Skin epidermis (tissue), 12 donors: Measurements from ENCODE around the gene SP6.

Source experiments
- H3K27ac ChIP-seq, 21 experiments: fragments of 200-600 bp; sonication (generic) in 11 of 21; one replicate each; pipeline ENCODE4 v1.5.0; 2020; ENCODE audit warnings: mild to moderate bottlenecking in 3 of 21, inconsistent platforms in 2 of 21, moderate library complexity in 2 of 21
- H3K4me3 ChIP-seq, 7 experiments: fragments of 200-600 bp; sonication (generic) in 2 of 7; one replicate each; pipeline ENCODE4 v1.5.0; 2020; ENCODE audit warnings: inconsistent platforms in 2 of 7, mild to moderate bottlenecking in 2 of 7, moderate library complexity in 1 of 7

The SP6 gene

DNA sequence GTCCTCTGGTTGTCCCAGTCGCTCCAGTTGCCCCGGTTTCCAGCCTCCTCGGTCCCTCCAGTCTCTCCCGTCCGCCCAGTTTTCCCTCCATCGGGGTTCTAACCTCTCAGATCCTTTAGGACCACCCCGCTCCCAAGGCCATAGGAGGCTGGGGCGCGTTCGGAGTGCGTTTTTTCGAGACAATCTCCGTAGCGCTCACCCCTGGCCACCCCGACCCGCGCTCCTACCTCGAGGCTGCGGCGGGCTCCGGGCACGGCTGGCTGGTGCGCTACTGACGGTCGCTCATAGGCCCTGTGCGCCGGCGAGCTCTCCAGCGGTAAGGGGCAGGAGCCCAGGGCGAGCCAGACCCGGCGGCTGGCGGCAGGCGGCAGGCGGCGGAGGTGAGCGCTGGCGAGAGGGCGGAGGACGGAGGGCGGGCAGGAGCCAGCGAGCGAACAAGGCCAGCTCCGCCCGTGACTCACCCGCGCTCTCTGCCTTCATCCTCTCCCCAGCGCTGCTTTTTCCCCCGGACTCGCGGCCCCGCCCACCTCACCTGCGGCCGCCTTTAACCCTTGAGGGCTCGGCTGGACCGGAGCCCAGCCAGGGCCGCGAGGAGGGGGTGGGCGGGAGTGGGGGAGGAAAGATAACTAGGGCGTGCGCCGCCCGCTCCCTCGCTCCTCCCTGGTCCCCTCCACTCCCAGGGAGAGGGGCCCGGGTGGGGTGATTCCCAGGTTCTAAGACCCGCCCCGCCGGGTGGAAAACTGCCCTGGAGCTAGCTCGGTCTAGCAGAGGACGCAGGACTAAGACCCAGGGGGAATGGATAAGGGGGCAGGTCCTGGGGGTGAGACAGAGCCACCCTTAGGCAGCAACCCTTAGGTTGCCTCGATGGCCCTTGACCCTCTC is at the start of gene SP6:
Gene SP6 (minus strand): TSS at position 472 of the 882 bp plus-strand sequence. CDS start 2,734 bp downstream, outside the sequence.
- Histone ChIP-seq H3K4me3 (peak within 1 kb of the TSS; percentile 8 to 46 (median 35)), H3K27ac (peak within 1 kb of the TSS in 14 of 21 experiments; percentile 1 to 80 (median 56))

DNA sequence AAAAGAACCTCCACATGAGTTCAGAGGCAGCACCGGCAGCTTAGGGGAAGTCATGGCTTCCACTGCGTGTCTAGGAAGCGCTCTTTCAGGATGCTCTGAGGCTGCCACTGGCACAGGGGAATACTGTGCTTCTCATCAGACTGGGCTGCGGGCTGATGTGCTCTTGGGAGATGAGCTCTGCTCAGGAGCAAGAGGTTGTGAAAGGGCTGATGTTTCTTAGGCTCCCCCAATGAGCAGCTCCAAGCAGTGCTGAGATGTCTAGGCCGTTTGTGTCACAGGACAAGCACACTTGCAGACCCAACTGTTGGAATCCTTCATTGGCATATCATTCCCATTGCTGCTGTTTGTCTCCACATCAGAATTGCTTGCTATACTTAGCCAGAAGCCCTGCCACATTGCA is 48.7 kb upstream of the SP6 start:
- H3K27ac ChIP-seq, result peak overlapping the region in 3 of 21 experiments; percentile 3 to 45 (median 14)

DNA sequence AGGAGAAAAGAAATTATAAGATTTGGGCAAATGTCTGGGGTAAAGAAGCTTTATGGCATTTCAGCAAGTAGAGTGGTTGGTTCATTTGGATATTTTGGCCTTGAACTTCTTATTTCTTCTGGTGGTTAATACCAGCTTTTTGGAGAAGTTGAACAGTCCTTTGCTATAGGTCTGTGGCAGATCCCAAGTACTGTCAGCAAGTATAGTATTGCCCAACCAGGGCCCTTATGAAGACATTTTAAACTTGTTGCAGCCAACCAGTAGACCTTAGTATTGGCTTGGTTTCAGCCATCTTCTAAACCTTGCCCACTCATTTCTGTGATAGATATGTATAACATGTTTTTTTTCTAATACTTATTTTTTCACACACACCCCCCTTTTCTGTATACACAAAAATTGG is 47.3 kb upstream of the SP6 start:
- Histone ChIP-seq H3K27ac (peak overlapping the region in 2 of 21 experiments; percentile 59 to 98), H3K4me3 (no peak overlapping the region)

More for the DNA sequence above, 48.7 kb upstream of the SP6 start:
- no peak overlapping the region for H3K4me3 ChIP-seq

DNA sequence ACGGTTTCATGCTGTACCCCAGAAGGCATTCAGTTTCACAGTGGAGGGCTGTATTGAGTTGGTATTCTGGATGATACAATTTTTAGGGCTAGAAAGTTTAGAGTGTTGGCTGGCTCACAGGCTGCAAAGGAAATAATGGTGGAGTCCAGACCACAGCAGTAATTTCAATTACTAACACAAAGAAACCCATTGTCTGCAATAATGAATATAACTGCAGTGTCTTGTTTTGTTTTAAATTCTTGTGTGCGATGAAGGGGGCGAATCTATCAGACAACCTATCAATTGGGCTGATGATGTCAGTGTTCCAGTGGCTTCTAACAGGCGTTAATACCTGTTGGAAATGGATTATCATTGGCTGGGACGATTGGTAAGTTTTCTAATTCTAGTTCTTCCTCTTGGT is 46.6 kb upstream of the SP6 start:
- Histone ChIP-seq H3K4me3 (peak overlapping the region in 3 of 7 experiments; percentile 69 to 92 (median 79)), H3K27ac (peak overlapping the region in 13 of 21 experiments; percentile 59 to 100 (median 100))

DNA sequence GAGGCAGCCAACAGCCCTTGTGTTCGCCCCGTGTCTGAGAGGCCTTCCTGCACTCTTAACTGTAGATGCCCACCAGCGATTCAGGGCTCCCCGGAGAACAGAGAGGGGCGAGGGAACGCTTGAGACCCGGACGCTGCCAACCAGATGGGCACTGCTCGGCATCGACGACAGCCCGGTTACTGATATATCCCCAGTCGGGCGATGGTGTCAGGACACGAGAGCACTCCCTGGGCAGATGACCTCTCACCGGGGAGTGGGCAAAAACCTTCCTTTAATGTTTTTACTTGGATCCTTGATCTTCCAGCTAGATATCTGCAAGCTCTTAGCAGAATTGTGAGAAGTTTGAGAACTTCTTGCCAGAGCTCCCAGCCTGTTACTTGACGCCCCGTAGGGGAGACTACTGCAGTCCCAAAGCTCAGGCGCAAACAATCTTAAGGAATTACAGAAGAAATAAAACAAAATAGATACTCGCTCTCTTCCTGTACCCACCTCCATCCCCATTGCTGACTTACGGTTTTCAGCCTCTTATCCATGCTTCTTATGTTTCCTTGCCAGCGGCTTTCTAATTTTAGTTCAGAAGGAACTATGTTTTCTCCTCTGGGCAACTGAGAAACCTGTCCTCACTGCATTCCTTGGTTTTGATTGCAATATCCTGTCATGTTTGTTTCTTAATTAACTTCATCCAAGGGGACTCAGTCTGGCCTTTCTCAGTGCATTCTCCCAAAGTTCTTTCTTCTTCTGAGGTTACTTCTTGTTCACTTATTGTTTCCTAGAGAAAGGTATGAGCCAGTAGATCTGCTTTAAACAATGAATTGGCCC is 45.9 kb upstream of the SP6 start:
- Histone ChIP-seq H3K27ac (peak overlapping the region; percentile 96 to 100 (median 100)), H3K4me3 (peak overlapping the region; percentile 69 to 92 (median 78))

DNA sequence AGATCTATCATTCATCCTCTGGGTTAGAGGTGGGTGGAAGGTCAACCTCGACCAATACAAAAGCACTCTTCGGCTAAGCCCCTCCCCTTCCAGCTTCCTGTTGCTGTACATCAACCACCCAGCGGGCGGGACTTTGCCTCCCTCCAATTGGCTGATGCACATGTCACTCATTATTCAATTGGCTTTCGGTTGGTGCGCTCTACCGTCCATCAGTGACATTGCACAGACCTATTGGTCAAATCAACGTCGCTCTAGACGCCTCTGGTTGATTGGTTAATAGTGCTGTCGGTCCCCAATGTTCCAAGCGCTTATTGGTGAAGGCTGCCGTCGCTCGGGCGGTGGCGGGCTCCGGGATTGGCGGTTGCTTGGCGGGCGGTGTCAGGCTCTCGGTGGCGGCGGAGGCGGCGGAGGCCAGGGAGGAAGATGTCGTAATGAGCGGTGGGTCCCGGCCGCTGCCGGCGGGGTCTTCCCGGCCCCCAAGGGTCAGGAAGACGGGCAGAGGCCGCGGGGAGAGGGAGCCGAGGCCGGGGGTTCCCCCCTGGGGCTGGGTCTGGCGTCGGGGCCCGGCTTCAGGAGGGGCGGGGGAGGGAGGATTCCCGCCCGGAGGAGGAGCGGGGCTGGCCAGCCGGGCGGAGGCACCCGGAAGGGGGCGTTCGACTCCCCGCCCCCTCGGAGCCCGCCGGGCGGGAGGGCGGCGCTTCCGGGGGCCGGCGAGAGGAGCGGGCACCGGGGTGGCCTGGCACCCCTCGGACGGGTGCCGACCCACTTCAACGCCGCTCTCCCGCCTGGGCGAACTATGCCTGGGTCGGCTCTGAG is 45.1 kb upstream of the SP6 start, which contains the start of gene SP2:
Gene SP2 (plus strand): TSS at position 381 of the 816 bp plus-strand sequence. CDS start 51 bp downstream, at position 432.
- Histone ChIP-seq H3K4me3 (peak within 1 kb of the TSS; percentile 69 to 92 (median 78)), H3K27ac (peak within 1 kb of the TSS; percentile 96 to 100 (median 100))

DNA sequence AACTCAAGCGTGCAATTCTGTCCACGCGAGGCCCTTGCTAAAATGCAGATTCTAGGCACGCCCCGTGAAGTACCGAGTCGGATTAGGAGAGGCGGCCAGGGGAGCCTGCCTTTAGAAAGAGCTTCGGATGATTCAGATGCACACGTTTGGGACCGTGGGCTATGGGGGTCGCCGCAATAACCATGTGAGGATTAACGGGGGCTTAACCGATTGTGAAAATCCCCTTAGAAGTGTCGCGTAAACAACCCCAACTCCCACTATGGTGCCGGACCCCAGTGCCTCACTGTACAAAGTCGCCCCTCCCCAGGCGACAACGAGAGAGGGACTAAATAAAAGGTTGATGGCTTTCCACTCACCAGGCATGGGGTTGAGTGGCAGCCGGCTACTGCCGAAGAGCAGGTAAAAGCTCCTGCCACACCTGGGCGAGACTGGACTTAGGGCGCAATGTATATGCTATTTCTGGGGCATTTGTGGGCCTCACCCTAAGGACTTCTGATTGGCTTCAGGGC is 44.4 kb upstream of the SP6 start:
- peak overlapping the region; percentile 59 to 92 (median 77) for H3K4me3 ChIP-seq
- peak overlapping the region; percentile 62 to 100 (median 93) for H3K27ac ChIP-seq

DNA sequence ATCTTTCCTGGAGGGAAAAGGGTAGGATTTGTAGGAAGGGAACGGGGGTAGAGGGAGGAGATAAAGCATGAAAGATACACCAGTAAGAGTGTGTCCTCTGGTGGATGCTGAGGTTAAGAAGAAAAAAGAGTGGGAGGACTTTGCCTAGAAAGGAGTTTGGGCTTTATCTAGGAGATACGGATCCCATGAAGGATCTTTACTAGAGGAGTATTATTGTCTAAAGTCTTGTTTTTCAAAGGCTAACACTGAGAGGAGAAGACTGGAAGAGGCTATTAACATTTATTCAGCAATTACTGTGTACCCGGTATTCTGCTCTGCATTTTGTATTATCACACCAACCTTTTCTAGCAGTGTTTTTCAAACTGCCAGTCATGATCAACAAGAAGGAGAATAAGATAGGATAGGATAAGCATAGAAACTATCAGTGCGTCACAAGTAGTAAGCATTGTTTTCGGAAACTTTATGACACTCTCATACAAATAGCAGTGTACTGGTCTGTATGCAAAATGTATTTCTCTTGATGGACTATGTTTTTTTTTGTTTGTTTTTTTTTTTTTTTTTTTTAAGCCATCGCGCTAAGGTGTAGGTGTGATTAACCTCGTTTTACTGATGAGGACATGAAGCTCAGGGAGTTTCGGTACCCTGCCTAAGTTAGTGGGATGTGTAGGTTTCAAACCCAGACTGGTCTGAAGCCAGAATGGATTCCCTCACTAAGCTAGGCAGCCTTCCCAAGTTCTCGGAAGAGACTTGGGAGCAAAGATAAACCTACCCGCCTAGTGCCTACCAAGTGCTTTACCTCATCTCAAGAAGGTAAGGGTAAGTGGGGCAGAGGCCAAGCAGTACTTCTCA is 43.8 kb upstream of the SP6 start:
- peak overlapping the region; percentile 62 to 100 (median 93) for H3K27ac ChIP-seq
- peak overlapping the region; percentile 59 to 92 (median 77) for H3K4me3 ChIP-seq

DNA sequence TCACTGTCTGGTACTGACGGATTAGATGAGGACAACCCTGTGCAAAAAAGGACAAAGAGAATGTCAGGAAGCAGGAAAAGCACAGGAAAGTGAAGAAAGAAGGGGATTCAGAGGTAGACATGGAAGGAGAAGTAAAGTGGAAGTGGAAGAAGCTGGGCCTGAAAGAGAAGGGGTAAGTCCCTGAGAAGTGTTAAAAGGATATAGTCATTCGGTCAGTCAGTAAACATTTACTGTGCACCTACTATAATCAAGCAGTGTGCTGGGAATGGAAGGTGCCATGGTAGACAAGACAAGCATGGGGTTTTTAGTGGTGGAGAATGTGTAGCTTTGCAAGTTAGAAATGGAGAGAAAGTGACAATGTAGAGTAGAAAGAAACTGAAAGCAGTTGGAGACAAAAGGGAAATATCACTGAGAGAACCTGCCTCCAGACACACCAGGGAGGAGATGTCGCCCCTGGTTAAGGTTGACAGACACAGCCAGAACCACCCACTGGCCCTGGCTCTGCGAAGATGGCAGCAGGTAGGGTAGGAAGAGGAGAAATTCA is 40.7 kb upstream of the SP6 start:
- H3K27ac ChIP-seq, result no peak overlapping the region

DNA sequence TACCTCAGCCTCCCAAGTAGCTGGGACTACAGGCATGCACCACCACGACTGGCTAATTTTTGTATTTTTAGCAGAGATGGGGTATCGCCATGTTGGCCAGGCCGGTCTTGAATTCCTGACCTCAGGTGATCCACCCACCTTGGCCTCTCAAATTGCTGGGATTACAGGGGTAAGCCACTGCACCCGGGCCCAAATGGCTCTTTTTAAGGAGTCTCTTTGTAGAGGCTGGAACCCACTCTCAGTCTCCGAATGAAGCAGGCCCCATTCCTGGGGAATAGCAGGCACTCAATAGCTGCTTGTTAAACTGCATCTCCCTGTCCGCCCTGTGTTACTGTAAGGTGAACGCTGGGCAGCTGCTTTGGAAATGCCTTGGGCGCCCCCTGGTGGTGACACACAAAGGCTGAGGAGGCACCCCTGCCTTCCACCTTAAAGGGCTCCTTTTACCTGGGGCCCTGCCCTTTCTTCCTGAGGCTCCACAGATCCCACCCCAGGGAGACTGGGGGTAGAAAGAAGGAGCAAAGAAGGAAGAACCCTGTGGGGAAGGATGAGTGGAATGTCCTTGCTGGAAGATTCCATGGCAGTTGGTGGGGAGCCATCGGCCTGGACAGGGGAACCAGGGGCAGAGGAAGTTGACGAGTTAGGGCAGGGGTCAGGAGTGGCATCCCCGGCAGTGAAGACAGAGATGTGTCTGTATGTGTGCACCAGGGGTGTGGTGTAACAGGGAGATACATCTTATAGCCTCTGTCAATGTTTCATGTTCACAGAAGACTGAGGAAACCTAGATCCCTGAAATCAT is 39.0 kb upstream of the SP6 start:
- Histone ChIP-seq H3K27ac (no peak overlapping the region), H3K4me3 (no peak overlapping the region)

More for the DNA sequence above, 40.7 kb upstream of the SP6 start:
- no peak overlapping the region for H3K4me3 ChIP-seq

DNA sequence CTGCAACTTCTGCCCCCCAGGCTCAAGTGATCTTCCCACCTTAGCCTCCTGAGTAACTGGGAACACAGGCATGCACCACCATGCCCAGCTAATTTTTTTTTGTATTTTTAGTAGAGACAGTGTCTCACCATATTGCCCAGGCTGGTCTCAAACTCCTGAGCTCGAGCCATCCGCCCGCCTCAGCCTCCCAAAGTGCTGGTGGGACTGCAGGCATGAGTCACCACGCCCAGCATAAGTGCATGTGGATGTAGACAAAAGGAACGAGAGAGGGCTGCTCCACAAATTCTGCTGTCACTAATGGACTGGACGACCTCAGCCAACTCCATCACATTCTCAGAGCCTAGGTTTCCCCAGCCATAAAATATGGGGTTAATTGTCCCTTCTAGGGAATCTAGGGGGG is 37.3 kb upstream of the SP6 start:
- Histone ChIP-seq H3K4me3 (no peak overlapping the region), H3K27ac (no peak overlapping the region)

DNA sequence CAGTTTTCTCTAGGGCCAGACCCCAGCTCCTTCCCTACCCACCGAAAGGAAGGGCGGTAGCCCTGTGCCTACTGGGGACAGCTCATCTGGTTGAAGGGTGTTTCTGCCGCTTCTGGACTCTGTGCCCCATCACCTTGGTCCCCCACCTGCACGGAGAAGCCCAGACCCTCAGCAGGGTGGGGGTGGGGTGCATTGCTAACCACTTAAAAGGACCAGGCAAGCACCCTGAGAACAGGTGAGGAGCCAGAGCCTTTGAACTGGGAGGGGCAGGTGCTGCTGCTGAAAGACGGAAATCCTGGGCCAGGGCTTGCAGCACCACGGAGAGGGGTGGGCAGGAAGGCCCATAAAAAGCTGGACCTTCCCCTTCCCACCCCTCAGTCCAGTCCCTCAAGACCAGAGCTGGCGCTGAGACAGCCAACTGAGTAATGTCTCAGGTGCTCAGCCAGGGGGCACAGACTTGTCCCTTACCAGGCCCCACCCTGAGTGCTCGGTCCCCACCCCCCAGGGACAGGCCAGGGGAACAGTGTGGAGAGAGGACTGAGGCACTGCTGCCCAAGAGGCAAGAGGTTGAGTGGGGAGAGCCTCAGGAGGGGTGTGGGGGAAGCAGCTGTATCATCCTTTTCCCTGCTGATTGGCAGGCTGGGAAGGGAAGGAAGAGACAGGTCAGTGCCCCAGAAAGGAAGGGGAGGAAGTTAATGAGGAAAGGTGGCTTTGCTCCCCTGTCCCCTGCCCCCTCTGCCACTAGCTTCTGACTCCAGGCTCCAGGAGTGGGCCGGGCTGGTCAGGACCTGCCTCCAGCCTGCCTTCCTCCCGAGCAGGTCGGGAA is 34.2 kb upstream of the SP6 start:
- peak overlapping the region in 7 of 21 experiments; percentile 4 to 26 (median 14) for H3K27ac ChIP-seq
- no peak overlapping the region for H3K4me3 ChIP-seq

DNA sequence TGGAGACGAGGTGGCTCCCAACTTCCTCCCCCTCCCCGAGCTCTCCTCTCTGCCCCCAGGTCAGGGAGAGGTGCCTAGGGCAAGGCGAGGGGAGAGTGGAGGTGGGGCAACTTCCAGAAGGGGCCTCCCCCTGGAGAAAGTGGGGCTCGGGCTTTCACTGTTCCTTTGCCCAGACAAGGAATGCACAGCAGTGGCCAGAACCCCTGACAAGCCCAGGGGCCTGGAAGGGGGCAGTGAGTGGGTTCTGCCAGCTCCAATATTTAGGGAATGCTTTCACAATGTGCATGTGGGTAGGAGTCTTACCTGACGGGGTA is 33.4 kb upstream of the SP6 start:
- H3K4me3 ChIP-seq, result no peak overlapping the region
- peak overlapping the region in 1 of 21 experiments; percentile 26 for H3K27ac ChIP-seq

DNA sequence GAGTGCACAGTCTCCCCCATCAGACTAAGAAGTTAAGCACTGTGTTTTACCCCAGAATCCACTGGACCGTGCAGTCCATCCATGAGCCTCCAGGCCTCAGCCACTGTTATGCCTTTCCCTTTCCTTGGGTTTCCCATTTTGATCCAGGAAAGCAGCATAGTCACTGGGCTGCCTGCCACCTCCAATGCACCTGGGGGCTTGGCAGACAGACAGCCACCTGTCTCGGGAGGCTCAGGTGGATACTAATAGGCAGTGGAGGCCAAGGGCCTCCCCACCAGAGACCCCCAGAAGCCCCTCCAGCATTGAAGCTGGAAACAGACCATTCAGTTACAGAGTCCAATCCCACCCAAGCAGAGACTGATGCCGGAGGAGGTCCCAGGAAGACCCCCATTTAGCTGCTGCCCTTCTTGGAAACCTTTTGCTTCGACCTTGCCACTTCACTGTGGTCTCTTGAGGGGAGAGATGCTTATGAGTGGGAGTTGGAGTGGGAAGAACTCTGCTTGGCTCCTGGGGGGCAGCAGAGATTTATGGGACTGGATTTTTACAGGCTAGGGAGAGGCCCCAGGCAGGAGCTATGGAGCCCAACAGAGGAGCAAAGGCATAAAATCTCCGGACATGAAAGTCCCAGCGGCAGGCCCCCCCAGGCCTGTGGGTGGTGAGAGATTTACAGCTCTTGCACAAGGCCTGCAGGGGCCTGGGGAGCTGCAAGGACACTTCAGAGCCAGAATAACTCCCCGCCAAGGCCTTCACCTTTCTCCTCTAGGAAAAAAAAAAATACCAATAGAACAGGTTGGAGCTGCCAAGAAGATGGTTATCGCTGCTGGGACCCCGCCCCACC is 32.8 kb upstream of the SP6 start:
- no peak overlapping the region for H3K27ac ChIP-seq
- no peak overlapping the region for H3K4me3 ChIP-seq
